Tibial nerve (tissue), 3 donors: Measurements from ENCODE around the gene TGFB1.

Experiments used
- POLR2A ChIP-seq, 2 donors: fragments of 450-650 bp; IDR thresholded peaks; one replicate each; pipeline ENCODE4 v1.6.1; 2017; ENCODE audit warnings: antibody characterized with exemption in 2 of 2, mild to moderate bottlenecking in 2 of 2, moderate library complexity in 2 of 2
- TF ChIP-seq, protein P1 (sequence below), 5 experiments: fragments of 200-600 bp in 3 of 5; fragments of 450-650 bp in 2 of 5; sonication (generic) in 3 of 5; IDR thresholded peaks; one replicate each; pipeline ENCODE4 v1.5.1; 2016 to 2019; ENCODE audit warnings: antibody characterized with exemption in 5 of 5, mild to moderate bottlenecking in 3 of 5, moderate library complexity in 2 of 5

DNA sequence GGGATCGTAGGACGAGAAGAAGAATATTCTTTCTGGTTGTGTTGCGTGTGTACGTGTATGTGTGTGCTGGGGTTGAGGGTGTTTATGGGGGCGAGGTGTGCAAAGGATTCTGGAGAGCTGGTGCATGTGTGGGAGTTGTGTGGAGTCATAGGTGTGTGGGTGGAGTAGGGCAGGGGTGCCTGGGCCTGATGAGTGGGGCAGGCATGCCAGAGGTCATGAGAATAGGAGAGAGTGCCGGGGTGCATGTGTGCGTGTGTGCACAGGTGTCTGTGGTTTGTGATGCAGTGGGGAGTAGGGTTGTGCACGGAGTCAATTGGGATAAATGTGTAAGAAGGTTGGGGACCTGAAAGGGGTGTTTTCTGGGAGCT, 23.3 kb upstream of the TGFB1 start:
- TF ChIP-seq, protein P1, sequence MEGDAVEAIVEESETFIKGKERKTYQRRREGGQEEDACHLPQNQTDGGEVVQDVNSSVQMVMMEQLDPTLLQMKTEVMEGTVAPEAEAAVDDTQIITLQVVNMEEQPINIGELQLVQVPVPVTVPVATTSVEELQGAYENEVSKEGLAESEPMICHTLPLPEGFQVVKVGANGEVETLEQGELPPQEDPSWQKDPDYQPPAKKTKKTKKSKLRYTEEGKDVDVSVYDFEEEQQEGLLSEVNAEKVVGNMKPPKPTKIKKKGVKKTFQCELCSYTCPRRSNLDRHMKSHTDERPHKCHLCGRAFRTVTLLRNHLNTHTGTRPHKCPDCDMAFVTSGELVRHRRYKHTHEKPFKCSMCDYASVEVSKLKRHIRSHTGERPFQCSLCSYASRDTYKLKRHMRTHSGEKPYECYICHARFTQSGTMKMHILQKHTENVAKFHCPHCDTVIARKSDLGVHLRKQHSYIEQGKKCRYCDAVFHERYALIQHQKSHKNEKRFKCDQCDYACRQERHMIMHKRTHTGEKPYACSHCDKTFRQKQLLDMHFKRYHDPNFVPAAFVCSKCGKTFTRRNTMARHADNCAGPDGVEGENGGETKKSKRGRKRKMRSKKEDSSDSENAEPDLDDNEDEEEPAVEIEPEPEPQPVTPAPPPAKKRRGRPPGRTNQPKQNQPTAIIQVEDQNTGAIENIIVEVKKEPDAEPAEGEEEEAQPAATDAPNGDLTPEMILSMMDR (IDR thresholded peaks at IDR 0.05) = no peak
- no peak for TF ChIP-seq POLR2A (IDR thresholded peaks at IDR 0.05)
